WTC11 (cell line): ENCODE results near the gene ZDHHC22. TPM values are rescaled to one million over a fixed set of nuclear protein-coding genes. Genes with fewer than 3 reads are reported as not detected.

Experiments
- ATAC-seq: fragments of 200-7000 bp; cut with Tn5 transposase; 2 replicates; pipeline ENCODE4 v1.10.0; 2021; ENCODE audit warnings: mild to moderate bottlenecking, moderate library complexity
- CTCF ChIA-PET: fragments of 300-600 bp; sonication (Branson Sonifier 250); formaldehyde crosslinking; loops from one replicate; lab custom pipeline; 2021; ENCODE audit warnings: antibody characterized with exemption; lab: Charles Lee
- POLR2A ChIA-PET: fragments of 350-600 bp; sonication (Branson Sonifier 250); formaldehyde crosslinking; loops from one replicate; lab custom pipeline; 2021; ENCODE audit warnings: antibody characterized with exemption; lab: Charles Lee
- DNase-seq: peaks from one replicate; pipeline ENCODE4 v3.0.0; 2021; ENCODE audit warnings: low spot score
- H3K27ac Mint-ChIP-seq: 2 replicates; pipeline ENCODE4 v1.8.0; 2021; ENCODE audit warnings: mixed read lengths
- H3K27me3 Mint-ChIP-seq: 2 replicates; pipeline ENCODE4 v1.8.0; 2021; ENCODE audit warnings: low read depth, mild to moderate bottlenecking, moderate library complexity, mixed read lengths
- H3K36me3 Mint-ChIP-seq: 2 replicates; pipeline ENCODE4 v1.8.0; 2021; ENCODE audit warnings: mixed read lengths
- H3K4me1 Mint-ChIP-seq: 2 replicates; pipeline ENCODE4 v1.8.0; 2022; ENCODE audit warnings: mixed read lengths
- H3K4me3 Mint-ChIP-seq: 2 replicates; pipeline ENCODE4 v1.8.0; 2021; ENCODE audit warnings: mild to moderate bottlenecking, moderate library complexity, mixed read lengths
- H3K9me3 Mint-ChIP-seq: 2 replicates; pipeline ENCODE4 v1.8.0; 2021; ENCODE audit warnings: mixed read lengths
- AFF4 ChIP-seq: sonication (generic); formaldehyde crosslinking; IDR thresholded peaks from 2 replicates; pipeline ENCODE4 v1.8.1; 2023; ENCODE audit warnings: mild to moderate bottlenecking, missing genetic modification reagents, borderline replicate concordance
- ATF1 ChIP-seq: sonication (generic); formaldehyde crosslinking; IDR thresholded peaks from 2 replicates; pipeline ENCODE4 v1.8.1; 2023; ENCODE audit warnings: mild to moderate bottlenecking, moderate library complexity, missing genetic modification reagents
- PRDM15 ChIP-seq: sonication (generic); formaldehyde crosslinking; IDR thresholded peaks from 2 replicates; pipeline ENCODE4 v1.8.0; 2022; ENCODE audit warnings: missing genetic modification reagents
- PREB ChIP-seq: sonication (generic); formaldehyde crosslinking; IDR thresholded peaks from 2 replicates; pipeline ENCODE4 v1.8.1; 2022; ENCODE audit warnings: mild to moderate bottlenecking, missing genetic modification reagents, moderate library complexity, borderline replicate concordance
- ZNF423 ChIP-seq: fragments of 250-450 bp; sonication (Bioruptor Pico); IDR thresholded peaks from 2 replicates; pipeline ENCODE4 v2.1.2; 2022; ENCODE audit warnings: mild to moderate bottlenecking, moderate library complexity
- ZNF425 ChIP-seq: fragments of 250-450 bp; sonication (Bioruptor Pico); conservative IDR thresholded peaks from 2 replicates; pipeline ENCODE4 v1.9.0; 2021; ENCODE audit warnings: mild to moderate bottlenecking
- total RNA-seq: library from RNA; stranded (reverse); gene quantifications from 3 replicates; pipeline ENCODE4 v1.2.3, GENCODE V29; 2021
- TF ChIP-seq, protein P1 (sequence below): fragments of 250-450 bp; sonication (Bioruptor Pico); IDR thresholded peaks from 2 replicates; pipeline ENCODE4 v1.9.0; 2021; ENCODE audit warnings: mild to moderate bottlenecking
- TF ChIP-seq, protein P2 (sequence below): sonication (generic); formaldehyde crosslinking; conservative IDR thresholded peaks from 2 replicates; pipeline ENCODE4 v1.8.1; 2023; ENCODE audit warnings: mild to moderate bottlenecking, low read depth, missing genetic modification reagents, moderate library complexity
- TF ChIP-seq, protein P3 (sequence below): sonication (generic); formaldehyde crosslinking; IDR thresholded peaks from 2 replicates; pipeline ENCODE4 v1.8.1; 2023; ENCODE audit warnings: mild to moderate bottlenecking, missing genetic modification reagents, moderate library complexity

Gene ZDHHC22
- total RNA-seq, 1 experiment from 2014 or later: 47.7 TPM

- POLR2A ChIA-PET: interaction anchor here (0.7 to 1.8 kb wide), 3 partner anchors 10 to 972 kb away, joined by 3 to 6 read pairs (median 6); no protein-coding TSS in a partner anchor
- H3K4me3 Mint-ChIP-seq: no peak overlapping the region
- ATAC-seq (no peak), DNase-seq (no peak)
- peak overlapping the region; percentile 97 for H3K27ac Mint-ChIP-seq
- H3K27me3 Mint-ChIP-seq: no peaks in the 10 kb centered on the region; the same call in none of the 2 replicates
- TF ChIP-seq PREB (CRISPR knock-in tag): no peak
- TF ChIP-seq, protein P1, sequence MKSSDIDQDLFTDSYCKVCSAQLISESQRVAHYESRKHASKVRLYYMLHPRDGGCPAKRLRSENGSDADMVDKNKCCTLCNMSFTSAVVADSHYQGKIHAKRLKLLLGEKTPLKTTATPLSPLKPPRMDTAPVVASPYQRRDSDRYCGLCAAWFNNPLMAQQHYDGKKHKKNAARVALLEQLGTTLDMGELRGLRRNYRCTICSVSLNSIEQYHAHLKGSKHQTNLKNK: no peak
- TF ChIP-seq ZNF425 (CRISPR knock-in tag): no peak
- no peak for TF ChIP-seq ZNF423 (CRISPR knock-in tag)
- TF ChIP-seq ATF1 (CRISPR knock-in tag): no peak
- no peak for TF ChIP-seq AFF4
- no peak for TF ChIP-seq PRDM15 (CRISPR knock-in tag)
- TF ChIP-seq, protein P2, sequence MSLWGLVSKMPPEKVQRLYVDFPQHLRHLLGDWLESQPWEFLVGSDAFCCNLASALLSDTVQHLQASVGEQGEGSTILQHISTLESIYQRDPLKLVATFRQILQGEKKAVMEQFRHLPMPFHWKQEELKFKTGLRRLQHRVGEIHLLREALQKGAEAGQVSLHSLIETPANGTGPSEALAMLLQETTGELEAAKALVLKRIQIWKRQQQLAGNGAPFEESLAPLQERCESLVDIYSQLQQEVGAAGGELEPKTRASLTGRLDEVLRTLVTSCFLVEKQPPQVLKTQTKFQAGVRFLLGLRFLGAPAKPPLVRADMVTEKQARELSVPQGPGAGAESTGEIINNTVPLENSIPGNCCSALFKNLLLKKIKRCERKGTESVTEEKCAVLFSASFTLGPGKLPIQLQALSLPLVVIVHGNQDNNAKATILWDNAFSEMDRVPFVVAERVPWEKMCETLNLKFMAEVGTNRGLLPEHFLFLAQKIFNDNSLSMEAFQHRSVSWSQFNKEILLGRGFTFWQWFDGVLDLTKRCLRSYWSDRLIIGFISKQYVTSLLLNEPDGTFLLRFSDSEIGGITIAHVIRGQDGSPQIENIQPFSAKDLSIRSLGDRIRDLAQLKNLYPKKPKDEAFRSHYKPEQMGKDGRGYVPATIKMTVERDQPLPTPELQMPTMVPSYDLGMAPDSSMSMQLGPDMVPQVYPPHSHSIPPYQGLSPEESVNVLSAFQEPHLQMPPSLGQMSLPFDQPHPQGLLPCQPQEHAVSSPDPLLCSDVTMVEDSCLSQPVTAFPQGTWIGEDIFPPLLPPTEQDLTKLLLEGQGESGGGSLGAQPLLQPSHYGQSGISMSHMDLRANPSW (CRISPR knock-in tag): no peak
- TF ChIP-seq, protein P3, sequence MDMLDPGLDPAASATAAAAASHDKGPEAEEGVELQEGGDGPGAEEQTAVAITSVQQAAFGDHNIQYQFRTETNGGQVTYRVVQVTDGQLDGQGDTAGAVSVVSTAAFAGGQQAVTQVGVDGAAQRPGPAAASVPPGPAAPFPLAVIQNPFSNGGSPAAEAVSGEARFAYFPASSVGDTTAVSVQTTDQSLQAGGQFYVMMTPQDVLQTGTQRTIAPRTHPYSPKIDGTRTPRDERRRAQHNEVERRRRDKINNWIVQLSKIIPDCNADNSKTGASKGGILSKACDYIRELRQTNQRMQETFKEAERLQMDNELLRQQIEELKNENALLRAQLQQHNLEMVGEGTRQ: no peak
- peaks cover 49% of the 10 kb centered on the region for H3K4me1 Mint-ChIP-seq
- CTCF ChIA-PET: interaction anchor here (0.8 to 3.5 kb wide), 10 partner anchors 11 to 214 kb away, joined by 3 to 50 read pairs (median 10); no protein-coding TSS in a partner anchor
- H3K36me3 Mint-ChIP-seq: peaks cover 17% of the 10 kb centered on the region
- H3K9me3 Mint-ChIP-seq: peaks cover 20% of the 10 kb centered on the region
These were observed 54.6 kb downstream of the ZDHHC22 start for GRCh38 chr14:77086951-77087350.
